Choroid plexus epithelial cell (primary cell): ENCODE measurements around the gene OSBPL9.

ENCODE experiments used
- DNase-seq: peaks from one replicate; pipeline ENCODE4 v3.0.0-alpha.2; 2010; ENCODE audit warnings: low read depth
- H3K4me3 ChIP-seq: 2 replicates; pipeline ENCODE4 v1.5.1; 2011; ENCODE audit warnings: low read depth, mild to moderate bottlenecking, control low read depth, low read length, moderate library complexity
- CTCF ChIP-seq: conservative IDR thresholded peaks from 2 replicates; pipeline ENCODE4 v1.5.1; 2011; ENCODE audit warnings: low read depth, mild to moderate bottlenecking, control low read depth, inconsistent platforms, low read length, moderate library complexity

OSBPL9 gene

GRCh38 chr1:51621841-51622454 is 5.1 kb downstream of the OSBPL9 start:
- no peak for TF ChIP-seq CTCF
- H3K4me3 ChIP-seq, result no peak overlapping the region
- DNase-seq, result no peak

GRCh38 chr1:51622455-51622913 is 5.6 kb downstream of the OSBPL9 start:
- no peak for TF ChIP-seq CTCF
- DNase-seq, result peak; percentile 72
- H3K4me3 ChIP-seq, result no peak overlapping the region

GRCh38 chr1:51623025-51623424 is 6.1 kb downstream of the OSBPL9 start:
- DNase-seq, result no peak
- no peak for TF ChIP-seq CTCF
- H3K4me3 ChIP-seq, result no peak overlapping the region

GRCh38 chr1:51623450-51623849 is 6.6 kb downstream of the OSBPL9 start:
- DNase-seq, result no peak
- no peak overlapping the region for H3K4me3 ChIP-seq
- TF ChIP-seq CTCF, result no peak

GRCh38 chr1:51624855-51625254 is 8.0 kb downstream of the OSBPL9 start:
- DNase-seq, result no peak
- TF ChIP-seq CTCF, result no peak

GRCh38 chr1:51627672-51628071 is 10.8 kb downstream of the OSBPL9 start:
- H3K4me3 ChIP-seq, result no peak overlapping the region
- peak; percentile 86 for DNase-seq
- peak; percentile 75 for TF ChIP-seq CTCF

More at GRCh38 chr1:51624855-51625254, 8.0 kb downstream of the OSBPL9 start:
- no peak overlapping the region for H3K4me3 ChIP-seq
